ENCODE data around the gene MICU2.

Gene MICU2

GRCh38 chr13:21538280-21538679 lies 65.7 kb downstream of the MICU2 start:
- TF ChIP-seq CTCF (IDR thresholded peaks at IDR 0.05) = no peak

- no peak for TF ChIP-seq CTCF (IDR thresholded peaks at IDR 0.05)
Measured at GRCh38 chr13:21537105-21537504, 66.9 kb downstream of the MICU2 start.

DNA sequence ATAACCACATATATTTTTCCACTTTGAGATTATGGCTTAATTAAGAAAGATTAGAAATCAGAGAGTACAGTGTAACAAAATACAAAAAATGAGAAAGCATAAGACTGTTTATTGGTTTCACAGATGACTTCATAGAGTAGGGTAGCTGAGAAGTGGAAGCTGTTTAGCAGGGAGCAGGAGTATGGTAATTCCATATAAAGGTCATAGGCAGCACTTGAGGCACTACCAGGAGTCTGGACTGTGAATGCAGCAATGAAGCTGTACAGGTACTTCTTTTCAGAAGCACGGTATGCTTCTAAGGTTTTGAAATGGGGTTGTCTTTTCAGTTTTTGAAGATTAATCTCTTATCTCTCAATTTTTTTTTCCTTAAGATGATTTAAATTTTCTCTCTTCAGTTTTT lies 69.2 kb downstream of the MICU2 start:
- no peak for TF ChIP-seq CTCF (IDR thresholded peaks at IDR 0.05)

GRCh38 chr13:21531455-21531854 lies 72.5 kb downstream of the MICU2 start:
- TF ChIP-seq CTCF (IDR thresholded peaks at IDR 0.05) = no peak

- TF ChIP-seq CTCF (IDR thresholded peaks at IDR 0.05) = no peak
Measured at GRCh38 chr13:21530656-21531055, 73.3 kb downstream of the MICU2 start.

DNA sequence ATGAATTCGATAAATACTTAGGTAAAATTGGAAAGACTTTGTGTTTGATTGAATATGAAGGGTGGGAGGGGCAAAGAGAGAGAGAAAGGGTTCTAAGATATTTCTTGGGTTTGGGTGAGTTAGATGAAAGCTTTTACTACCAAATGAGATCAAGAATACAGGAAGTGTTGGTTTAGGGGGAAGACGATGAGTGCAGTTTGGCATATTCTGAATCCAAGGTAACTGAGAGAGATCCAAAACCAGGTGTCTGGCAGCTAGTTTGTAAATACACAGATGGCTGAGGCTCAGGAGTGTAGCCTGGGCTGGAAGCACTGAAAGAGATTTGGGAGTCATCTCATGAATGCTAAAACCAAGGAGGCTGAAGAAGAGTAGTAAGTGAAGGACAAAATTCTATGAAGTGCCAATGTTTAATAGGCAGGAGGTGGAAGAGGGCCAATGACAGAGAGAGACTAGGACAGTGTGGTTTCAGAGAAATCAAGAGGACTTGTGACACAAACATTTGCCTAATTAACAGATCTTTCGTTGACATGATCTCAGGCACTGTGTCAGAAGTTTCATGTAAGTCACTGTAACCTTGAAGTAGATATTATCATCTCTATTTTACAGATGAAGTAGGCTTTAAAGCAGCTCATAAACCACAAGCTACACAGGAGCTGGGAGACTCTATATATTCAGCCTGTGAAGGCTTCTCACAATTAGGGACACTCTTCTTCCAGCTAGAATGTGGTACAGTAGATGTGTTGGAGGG lies 74.7 kb downstream of the MICU2 start:
- TF ChIP-seq CTCF (IDR thresholded peaks at IDR 0.05) = no peak

- no peak for TF ChIP-seq CTCF (IDR thresholded peaks at IDR 0.05)
Measured at GRCh38 chr13:21528616-21529015, 75.4 kb downstream of the MICU2 start.

Measured in LNCAP (cell line).